Esophagus muscularis mucosa (tissue), 4 donors: ENCODE measurements around the gene NXN.

Experiments
- EP300 ChIP-seq: sonication (generic); formaldehyde crosslinking; IDR thresholded peaks from one replicate; pipeline ENCODE4 v1.6.1; 2017; ENCODE audit warnings: antibody characterized with exemption
- POLR2A ChIP-seq: fragments of 450-650 bp; IDR thresholded peaks from one replicate; pipeline ENCODE4 v1.6.1; 2017; ENCODE audit warnings: antibody characterized with exemption, moderate library complexity, mild to moderate bottlenecking, low read depth
- POLR2AphosphoS5 ChIP-seq, 2 donors: sonication (generic); formaldehyde crosslinking; IDR thresholded peaks; one replicate each; pipeline ENCODE4 v1.6.1; 2017; ENCODE audit warnings: antibody characterized with exemption in 2 of 2
- TF ChIP-seq, protein P1 (sequence below), 3 experiments: fragments of 200-600 bp in 2 of 3; fragments of 450-650 bp in 1 of 3; sonication (generic) in 2 of 3; IDR thresholded peaks; one replicate each; pipeline ENCODE4 v1.5.1; 2017 to 2019; ENCODE audit warnings: antibody characterized with exemption in 3 of 3, mild to moderate bottlenecking in 2 of 3, moderate library complexity in 1 of 3

DNA sequence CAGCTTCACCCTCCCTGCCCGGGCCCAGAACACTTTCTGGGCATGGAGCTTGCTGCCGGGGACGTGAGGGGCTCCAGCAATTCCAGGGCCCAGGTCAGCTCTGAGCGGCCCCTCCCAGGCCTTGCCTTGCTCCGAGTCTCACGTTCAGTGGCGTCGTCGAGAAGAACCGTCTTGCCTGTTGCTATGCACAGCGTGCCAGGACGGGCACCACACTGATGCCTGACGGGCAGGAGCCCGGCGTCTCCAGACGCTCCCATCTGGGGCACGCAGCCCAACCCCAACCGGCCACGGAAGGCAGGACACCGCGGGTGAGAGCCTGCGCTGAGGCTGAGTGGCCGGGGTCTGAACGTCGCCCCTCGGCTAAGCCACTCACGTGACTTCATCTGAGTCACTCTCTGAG is 44.5 kb upstream of the NXN start:
- TF ChIP-seq, protein P1, sequence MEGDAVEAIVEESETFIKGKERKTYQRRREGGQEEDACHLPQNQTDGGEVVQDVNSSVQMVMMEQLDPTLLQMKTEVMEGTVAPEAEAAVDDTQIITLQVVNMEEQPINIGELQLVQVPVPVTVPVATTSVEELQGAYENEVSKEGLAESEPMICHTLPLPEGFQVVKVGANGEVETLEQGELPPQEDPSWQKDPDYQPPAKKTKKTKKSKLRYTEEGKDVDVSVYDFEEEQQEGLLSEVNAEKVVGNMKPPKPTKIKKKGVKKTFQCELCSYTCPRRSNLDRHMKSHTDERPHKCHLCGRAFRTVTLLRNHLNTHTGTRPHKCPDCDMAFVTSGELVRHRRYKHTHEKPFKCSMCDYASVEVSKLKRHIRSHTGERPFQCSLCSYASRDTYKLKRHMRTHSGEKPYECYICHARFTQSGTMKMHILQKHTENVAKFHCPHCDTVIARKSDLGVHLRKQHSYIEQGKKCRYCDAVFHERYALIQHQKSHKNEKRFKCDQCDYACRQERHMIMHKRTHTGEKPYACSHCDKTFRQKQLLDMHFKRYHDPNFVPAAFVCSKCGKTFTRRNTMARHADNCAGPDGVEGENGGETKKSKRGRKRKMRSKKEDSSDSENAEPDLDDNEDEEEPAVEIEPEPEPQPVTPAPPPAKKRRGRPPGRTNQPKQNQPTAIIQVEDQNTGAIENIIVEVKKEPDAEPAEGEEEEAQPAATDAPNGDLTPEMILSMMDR (IDR thresholded peaks at IDR 0.05), result no peak
- TF ChIP-seq POLR2A (no peak), POLR2AphosphoS5 (IDR thresholded peaks at IDR 0.05) (no peak), EP300 (no peak)
